Skin epidermis (tissue), 12 donors: ENCODE results near the gene ZNF341.
"Not testable (repeated sequence)": the region's sequence is repeated elsewhere in the genome, so short reads cannot be mapped to it uniquely, and the experiment has no call there.

Source experiments
- H3K27ac ChIP-seq, 21 experiments: fragments of 200-600 bp; sonication (generic) in 11 of 21; one replicate each; pipeline ENCODE4 v1.5.0; 2020; ENCODE audit warnings: mild to moderate bottlenecking in 3 of 21, inconsistent platforms in 2 of 21, moderate library complexity in 2 of 21
- H3K4me3 ChIP-seq, 7 experiments: fragments of 200-600 bp; sonication (generic) in 2 of 7; one replicate each; pipeline ENCODE4 v1.5.0; 2020; ENCODE audit warnings: inconsistent platforms in 2 of 7, mild to moderate bottlenecking in 2 of 7, moderate library complexity in 1 of 7

The ZNF341 gene

DNA sequence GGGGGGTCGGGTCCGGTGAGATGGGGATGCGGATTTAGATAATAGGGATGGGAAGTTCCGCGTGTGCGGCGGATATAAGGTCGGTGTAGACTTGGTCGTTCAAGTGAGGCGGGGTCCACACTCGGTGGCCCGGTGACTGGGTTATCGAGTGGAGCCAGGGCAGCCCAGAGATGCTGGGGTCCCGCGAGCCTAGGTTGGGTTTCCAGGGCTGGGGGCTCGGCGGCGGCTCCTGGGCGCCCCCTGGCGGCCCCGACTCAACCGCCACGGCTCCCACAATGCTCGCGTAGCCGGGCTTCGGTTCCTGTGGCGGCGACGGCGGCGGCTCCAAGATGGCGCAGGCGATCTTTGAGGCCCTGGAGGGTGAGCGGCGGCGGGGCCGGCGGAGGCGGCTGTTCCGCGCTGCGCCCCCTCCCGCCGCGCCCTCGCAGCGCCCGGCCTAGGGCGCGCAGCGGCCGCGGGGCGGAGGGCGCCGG is at the start of gene ZNF341:
Gene ZNF341, plus strand, starts transcription at position 304 of the 473 bp plus-strand sequence. Its CDS starts 26 bp downstream, at position 330.
- Histone ChIP-seq H3K4me3 (peak within 1 kb of the TSS; percentile 49 to 63 (median 58)), H3K27ac (peak within 1 kb of the TSS; percentile 72 to 97 (median 89))

GRCh38 chr20:33684533-33685327 is 47.1 kb upstream of the ZNF341 start:
- Histone ChIP-seq H3K4me3 (peak overlapping the region in 6 of 7 experiments; percentile 9 to 51 (median 42)), H3K27ac (peak overlapping the region in 16 of 21 experiments; percentile 15 to 74 (median 54))

DNA sequence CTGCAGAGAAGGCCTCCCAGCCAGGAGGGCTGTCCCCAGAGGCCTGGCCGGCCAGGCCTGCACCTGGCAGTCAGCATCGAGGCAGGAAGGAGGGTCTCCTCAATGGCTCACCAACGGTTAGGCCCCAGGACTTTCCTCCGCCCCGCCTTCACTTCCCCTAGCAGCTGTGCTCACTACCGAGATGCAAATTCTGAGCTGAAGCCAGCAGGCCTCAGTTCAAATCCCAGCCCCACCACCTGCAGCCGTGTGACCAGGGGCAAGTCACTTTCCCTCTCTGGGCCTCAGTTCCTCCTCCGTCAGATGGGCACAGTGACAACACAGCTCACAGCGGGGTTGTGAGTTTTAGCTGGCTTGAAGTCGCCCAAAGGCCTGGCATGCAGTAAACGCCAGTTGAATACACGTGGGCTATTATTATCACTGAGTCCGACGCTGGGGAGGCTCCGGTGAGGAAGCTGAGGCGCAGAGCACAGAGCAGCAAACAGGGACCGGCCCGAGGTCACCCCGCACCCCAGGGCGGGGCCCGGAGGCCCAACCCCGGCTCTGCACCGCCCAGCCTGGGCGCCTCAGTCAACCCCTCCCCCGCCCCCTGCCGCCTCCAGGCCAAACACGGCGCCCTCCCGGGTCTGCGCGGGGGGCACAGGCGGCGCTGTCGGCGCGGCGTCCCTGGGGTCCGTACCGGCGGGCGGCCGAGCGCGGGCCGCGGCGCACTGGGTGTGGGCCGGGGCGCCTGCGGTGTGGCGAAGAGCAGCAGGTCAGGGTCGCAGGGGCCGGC is 46.3 kb upstream of the ZNF341 start:
- peak overlapping the region; percentile 9 to 51 (median 43) for H3K4me3 ChIP-seq
- H3K27ac ChIP-seq = peak overlapping the region in 17 of 21 experiments; percentile 15 to 74 (median 50)

- peak within 1 kb of the TSS; percentile 9 to 51 (median 43) for H3K4me3 ChIP-seq
- H3K27ac ChIP-seq = peak within 1 kb of the TSS in 17 of 21 experiments; percentile 15 to 74 (median 50)
Measured at GRCh38 chr20:33686100-33686983, 45.5 kb upstream of the ZNF341 start, which contains the start of gene E2F1. Gene E2F1 (minus strand): TSS chr20:33686385. CDS start chr20:33686264, 121 bp downstream.

- Histone ChIP-seq H3K27ac (peak overlapping the region in 5 of 21 experiments; percentile 11 to 56 (median 47)), H3K4me3 (peak overlapping the region in 2 of 7 experiments; percentile 37 to 51)
Measured at GRCh38 chr20:33686984-33687366, 44.8 kb upstream of the ZNF341 start.

GRCh38 chr20:33687370-33687915 is 44.4 kb upstream of the ZNF341 start:
- Histone ChIP-seq H3K4me3 (no peak overlapping the region), H3K27ac (no peak overlapping the region)

DNA sequence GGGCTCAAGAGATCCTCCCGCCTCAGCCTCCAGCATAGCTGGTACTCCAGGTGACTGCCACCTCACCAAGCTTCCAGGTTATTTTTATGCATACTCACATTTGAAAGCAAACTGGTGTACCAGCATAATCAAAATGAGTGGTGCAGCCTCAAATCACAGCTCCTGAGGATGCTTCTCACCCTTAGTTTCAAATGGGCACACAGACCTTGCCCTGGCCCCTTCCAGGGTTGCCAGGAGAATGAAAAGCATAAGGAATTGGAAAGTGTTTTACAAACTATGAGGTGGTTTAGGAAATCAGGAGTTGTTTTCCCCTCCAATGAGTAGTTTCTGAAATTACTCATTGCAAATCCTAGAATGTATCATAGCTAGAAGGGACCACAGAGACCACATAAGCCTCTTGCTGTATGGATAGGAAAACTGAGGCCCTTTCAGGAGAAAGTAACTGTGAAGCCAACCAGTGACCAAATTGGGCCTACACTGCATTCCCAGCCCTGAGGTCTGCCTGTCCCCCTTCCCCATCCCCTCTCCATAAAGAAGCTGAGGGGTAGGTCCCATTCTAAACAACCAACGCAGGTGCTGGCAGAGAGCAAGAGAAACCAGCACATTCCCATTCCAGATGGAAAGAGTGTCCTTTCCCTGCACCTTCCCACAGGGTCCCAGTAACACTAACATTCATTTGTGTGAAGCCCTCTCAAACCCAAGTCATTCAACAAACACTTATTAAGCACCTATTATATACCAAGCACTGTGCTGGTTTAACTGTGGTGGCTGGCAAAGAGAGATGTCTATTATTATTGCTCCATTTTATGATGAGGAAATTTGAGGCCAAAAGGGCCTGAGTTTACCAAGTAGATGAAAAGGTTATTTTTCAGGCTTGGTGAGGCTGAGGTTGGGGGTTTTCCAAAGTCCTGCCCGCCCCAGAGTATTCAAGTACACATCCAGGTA is 43.5 kb upstream of the ZNF341 start:
- Histone ChIP-seq H3K27ac (peak overlapping the region in 1 of 21 experiments; percentile 21), H3K4me3 (no peak overlapping the region)

DNA sequence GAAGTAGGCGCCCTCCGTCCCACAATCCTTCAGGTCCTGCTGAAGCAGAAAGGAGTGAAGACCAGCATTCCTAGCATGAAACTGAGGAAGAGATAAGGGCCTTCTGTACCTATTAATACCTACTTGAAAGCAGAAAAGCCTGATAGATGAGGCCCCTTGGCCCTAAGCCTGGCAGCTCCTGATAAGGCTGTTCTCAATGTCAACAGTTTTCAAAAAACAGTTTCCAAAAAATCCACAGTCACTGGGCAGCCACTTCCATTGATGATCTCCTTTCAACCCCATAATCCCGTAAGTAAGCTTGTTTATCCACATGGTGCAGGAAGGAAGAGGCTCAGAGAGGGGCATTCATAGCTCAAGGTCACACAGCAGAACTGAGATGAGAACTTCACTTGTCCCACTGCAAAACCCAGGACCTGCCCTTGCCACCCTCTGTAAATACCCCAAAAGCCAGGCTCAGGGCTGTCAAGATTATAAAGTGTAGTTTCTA is 42.8 kb upstream of the ZNF341 start:
- H3K27ac ChIP-seq = peak overlapping the region in 2 of 21 experiments; percentile 21 to 69
- H3K4me3 ChIP-seq = no peak overlapping the region

GRCh38 chr20:33689493-33689892 is 42.3 kb upstream of the ZNF341 start:
- Histone ChIP-seq H3K4me3 (no peak overlapping the region), H3K27ac (peak overlapping the region in 2 of 21 experiments; percentile 11 to 69)

DNA sequence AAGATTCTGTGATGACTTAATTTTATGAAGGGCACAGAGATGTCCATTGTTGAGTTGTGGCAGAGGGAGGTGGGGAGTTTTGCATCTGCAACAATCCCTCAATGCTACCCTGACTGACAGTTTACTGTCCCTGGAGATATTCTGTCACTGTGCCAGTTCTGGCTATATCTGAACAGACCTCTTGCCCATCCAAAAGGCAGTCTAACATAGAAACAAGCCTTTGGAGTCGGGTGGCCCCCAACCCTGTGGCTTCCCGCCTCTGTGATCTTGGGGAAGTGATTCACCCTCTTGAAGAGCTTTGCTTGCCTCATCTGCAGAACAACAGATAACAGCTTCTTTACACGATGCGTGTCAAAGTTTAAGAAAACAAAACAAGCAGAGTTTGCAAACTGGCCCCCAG is 41.8 kb upstream of the ZNF341 start:
- Histone ChIP-seq H3K27ac (peak overlapping the region in 2 of 21 experiments; percentile 11 to 69), H3K4me3 (no peak overlapping the region)

DNA sequence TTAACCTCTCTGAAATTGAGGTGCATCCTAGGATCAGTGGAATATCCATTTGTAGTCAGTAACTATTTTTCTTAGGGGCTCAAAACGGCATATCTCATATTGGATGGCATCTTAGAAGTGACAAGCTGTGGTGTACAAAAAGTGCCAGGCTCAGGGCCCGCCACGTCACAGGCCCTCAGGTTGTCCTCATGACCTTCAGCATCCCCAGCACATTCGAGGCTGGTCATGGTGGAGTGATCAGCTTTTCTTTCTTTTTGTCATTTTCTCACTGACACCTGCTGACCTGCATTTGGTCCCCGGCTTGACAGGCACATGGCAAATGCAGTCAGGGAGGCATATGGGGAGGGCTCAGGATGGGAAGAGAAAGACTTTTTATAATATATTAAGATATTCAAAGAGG is 38.5 kb upstream of the ZNF341 start:
- no peak overlapping the region for H3K4me3 ChIP-seq
- H3K27ac ChIP-seq = peak overlapping the region in 4 of 21 experiments; percentile 20 to 71 (median 40)

GRCh38 chr20:33693741-33694638 is 37.8 kb upstream of the ZNF341 start:
- no peak overlapping the region for H3K4me3 ChIP-seq
- H3K27ac ChIP-seq = peak overlapping the region in 9 of 21 experiments; percentile 2 to 71 (median 51)

GRCh38 chr20:33694639-33695012 is 37.2 kb upstream of the ZNF341 start:
- peak overlapping the region in 3 of 21 experiments; percentile 32 to 45 (median 35) for H3K27ac ChIP-seq
- H3K4me3 ChIP-seq = no peak overlapping the region

DNA sequence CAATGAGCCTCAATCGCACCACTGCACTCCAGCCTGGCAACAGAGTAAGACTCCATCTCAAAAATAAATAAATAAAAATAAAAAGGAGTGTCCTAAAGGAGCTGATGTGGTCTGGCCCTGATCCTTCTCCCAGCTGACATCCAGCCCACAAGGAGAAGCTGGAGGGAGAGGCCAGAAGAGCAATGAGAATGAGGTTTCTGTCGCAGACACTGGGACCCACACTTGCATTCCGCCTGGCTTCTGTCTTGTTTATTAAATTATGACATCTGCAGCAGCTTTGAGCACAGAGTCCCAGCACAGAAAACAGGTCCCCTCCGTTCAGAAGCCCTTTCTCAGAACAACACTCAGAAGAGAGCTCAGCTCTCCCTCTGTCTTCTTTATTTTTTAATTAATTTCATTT is 35.3 kb upstream of the ZNF341 start:
- Histone ChIP-seq H3K4me3 (no peak overlapping the region), H3K27ac (peak overlapping the region in 6 of 21 experiments; percentile 21 to 71 (median 51))

GRCh38 chr20:33697129-33697528 is 34.7 kb upstream of the ZNF341 start:
- Histone ChIP-seq H3K27ac (peak overlapping the region in 9 of 21 experiments; percentile 8 to 71 (median 48)), H3K4me3 (no peak overlapping the region)

- H3K27ac ChIP-seq, H3K4me3 ChIP-seq: not testable (repeated sequence)
Measured at GRCh38 chr20:33698966-33699365, 32.8 kb upstream of the ZNF341 start.
